ENCODE results near the gene SULT1E1. TPM values are rescaled to one million over a fixed set of nuclear protein-coding genes. Genes with fewer than 3 reads are reported as not detected.

SULT1E1 gene
- total RNA-seq, 1 donor from 2014 or later, result 15.3 TPM

DNA sequence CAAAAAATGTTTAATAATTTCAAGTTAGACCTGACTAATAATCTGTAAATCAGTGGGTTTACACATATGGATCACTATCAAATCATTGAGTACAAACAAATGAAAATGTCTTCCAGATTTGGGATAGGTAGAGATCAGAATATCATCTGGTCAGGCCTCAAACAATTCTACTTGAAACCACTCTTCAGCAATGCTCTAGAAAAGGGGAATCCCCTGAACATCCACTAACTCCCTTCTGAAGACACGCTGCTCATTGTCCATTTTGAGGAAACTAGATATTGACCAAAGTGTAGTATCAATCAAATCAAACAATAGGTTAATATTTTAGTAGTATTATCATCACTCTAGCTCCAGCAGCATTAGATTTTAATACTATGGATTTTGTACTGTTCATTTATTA, 46.3 kb downstream of the SULT1E1 start:
- no peak overlapping the region for H3K27ac Mint-ChIP-seq

DNA sequence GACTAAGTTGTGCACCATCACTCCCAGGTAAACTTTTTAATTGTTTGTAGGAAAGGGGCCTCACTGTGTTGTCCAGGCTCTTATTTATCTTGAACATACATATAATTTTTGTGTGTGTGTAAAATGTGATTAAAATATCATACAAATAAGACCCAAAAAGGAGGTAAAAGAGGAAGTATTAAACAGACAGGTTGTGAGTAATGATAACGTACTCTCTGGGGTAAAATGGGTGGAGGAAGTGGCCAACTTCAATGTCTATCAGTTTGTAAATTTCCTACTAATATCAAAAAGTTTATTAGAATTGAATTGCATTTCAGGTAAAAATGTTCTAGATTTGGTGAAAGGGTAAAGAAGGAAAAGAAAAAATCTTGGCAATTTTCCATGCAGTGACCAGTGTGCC, 48.8 kb downstream of the SULT1E1 start:
- peaks cover 4% of the 10 kb centered on the region for H3K4me1 Mint-ChIP-seq (ENCODE audit: low read depth)
- TF ChIP-seq, protein P1, sequence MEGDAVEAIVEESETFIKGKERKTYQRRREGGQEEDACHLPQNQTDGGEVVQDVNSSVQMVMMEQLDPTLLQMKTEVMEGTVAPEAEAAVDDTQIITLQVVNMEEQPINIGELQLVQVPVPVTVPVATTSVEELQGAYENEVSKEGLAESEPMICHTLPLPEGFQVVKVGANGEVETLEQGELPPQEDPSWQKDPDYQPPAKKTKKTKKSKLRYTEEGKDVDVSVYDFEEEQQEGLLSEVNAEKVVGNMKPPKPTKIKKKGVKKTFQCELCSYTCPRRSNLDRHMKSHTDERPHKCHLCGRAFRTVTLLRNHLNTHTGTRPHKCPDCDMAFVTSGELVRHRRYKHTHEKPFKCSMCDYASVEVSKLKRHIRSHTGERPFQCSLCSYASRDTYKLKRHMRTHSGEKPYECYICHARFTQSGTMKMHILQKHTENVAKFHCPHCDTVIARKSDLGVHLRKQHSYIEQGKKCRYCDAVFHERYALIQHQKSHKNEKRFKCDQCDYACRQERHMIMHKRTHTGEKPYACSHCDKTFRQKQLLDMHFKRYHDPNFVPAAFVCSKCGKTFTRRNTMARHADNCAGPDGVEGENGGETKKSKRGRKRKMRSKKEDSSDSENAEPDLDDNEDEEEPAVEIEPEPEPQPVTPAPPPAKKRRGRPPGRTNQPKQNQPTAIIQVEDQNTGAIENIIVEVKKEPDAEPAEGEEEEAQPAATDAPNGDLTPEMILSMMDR (IDR thresholded peaks at IDR 0.05; ENCODE audit: unreplicated experiment), result no peak
- peaks cover 9% of the 10 kb centered on the region for H3K9me3 Mint-ChIP-seq (ENCODE audit: low read depth)
- H3K27me3 Mint-ChIP-seq, result no peaks in the 10 kb centered on the region
- no peak overlapping the region for H3K27ac Mint-ChIP-seq
- no peak overlapping the region for H3K4me3 Mint-ChIP-seq (ENCODE audit: low read depth)
- no peak for DNase-seq (ENCODE audit: low spot score, unreplicated experiment)
- H3K36me3 Mint-ChIP-seq (ENCODE audit: insufficient read depth), result peaks cover 5% of the 10 kb centered on the region

More for the DNA sequence above, 46.3 kb downstream of the SULT1E1 start:
- peaks cover 6% of the 10 kb centered on the region for H3K4me1 Mint-ChIP-seq (ENCODE audit: low read depth)
- no peak overlapping the region for H3K4me3 Mint-ChIP-seq (ENCODE audit: low read depth)
- no peaks in the 10 kb centered on the region for H3K36me3 Mint-ChIP-seq (ENCODE audit: insufficient read depth)
- DNase-seq (ENCODE audit: low spot score, unreplicated experiment), result no peak
- TF ChIP-seq, protein P1 (IDR thresholded peaks at IDR 0.05; ENCODE audit: unreplicated experiment), result no peak
- H3K27me3 Mint-ChIP-seq, result no peaks in the 10 kb centered on the region
- H3K9me3 Mint-ChIP-seq (ENCODE audit: low read depth), result peaks cover under 1% of the 10 kb centered on the region

DNA sequence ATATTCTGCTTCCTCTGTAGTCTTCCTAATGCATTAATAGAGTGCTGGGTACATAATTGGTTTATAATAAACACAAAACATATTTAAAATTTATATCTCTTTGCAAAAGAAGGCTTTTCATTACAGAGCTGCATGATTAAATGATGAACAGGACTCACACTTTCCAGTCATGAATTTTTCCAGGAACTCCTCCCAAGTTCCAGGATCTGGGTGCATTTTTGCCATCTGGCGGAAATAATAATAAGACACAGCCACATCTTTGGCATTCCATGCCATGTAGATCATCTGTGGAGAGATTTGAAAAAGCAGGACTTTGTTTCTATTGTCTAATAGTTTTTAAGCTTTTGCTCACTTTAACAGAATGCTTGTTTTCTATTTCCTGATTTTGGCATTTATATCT, 59.3 kb downstream of the SULT1E1 start:
- no peak overlapping the region for H3K27ac Mint-ChIP-seq
- TF ChIP-seq, protein P1 (IDR thresholded peaks at IDR 0.05; ENCODE audit: unreplicated experiment), result no peak
- no peaks in the 10 kb centered on the region for H3K9me3 Mint-ChIP-seq (ENCODE audit: low read depth)
- DNase-seq (ENCODE audit: low spot score, unreplicated experiment), result no peak
- H3K4me1 Mint-ChIP-seq (ENCODE audit: low read depth), result peaks cover 5% of the 10 kb centered on the region
- H3K36me3 Mint-ChIP-seq (ENCODE audit: insufficient read depth), result no peaks in the 10 kb centered on the region
- no peak overlapping the region for H3K4me3 Mint-ChIP-seq (ENCODE audit: low read depth)
- H3K27me3 Mint-ChIP-seq, result no peaks in the 10 kb centered on the region

DNA sequence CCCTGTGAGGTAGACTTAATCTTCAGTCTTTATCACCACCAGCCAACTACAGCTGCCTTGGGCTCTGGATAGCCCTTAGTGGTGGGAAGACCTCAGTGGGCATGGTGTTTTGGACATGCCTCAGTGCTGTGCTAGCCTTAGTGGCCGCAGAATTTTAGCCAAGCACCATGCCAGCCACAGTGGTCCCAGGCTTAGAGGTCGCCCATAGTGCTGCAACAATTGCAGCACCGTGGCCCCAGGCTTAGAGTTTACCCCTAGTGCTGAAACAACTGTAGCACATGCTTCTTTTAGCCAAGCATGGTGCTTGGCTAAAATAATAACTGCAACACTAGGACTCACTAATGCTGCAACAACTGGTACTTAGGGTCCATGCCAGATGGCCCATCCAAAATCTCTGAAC, 60.6 kb downstream of the SULT1E1 start:
- H3K27me3 Mint-ChIP-seq, result no peaks in the 10 kb centered on the region
- H3K27ac Mint-ChIP-seq, result no peak overlapping the region
- H3K9me3 Mint-ChIP-seq (ENCODE audit: low read depth), result peaks cover 3% of the 10 kb centered on the region
- peaks cover 5% of the 10 kb centered on the region for H3K4me1 Mint-ChIP-seq (ENCODE audit: low read depth)
- no peaks in the 10 kb centered on the region for H3K36me3 Mint-ChIP-seq (ENCODE audit: insufficient read depth)
- no peak overlapping the region for H3K4me3 Mint-ChIP-seq (ENCODE audit: low read depth)
- DNase-seq (ENCODE audit: low spot score, unreplicated experiment), result no peak
- TF ChIP-seq, protein P1 (IDR thresholded peaks at IDR 0.05; ENCODE audit: unreplicated experiment), result no peak

DNA sequence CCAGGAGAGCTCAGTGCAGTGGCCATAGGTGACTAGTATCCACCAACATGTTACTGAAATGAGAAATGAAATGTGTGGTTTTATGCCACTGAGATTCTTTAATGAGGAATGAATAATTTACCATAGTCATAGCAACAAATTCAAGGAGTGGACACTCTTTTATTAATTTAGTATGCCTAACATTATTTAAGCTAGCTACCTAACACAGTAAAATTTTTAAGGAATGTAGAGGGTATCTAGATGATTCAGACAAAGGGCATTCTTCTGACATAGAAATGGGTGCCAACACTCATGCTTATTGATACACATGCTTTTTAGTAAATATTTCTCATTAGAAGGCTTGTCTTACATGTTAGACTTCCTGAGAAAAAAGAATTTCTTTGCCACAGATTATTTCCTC, 66.2 kb downstream of the SULT1E1 start:
- Mint-ChIP-seq H3K27ac (no peak overlapping the region), H3K36me3 (ENCODE audit: insufficient read depth) (no peaks in the 10 kb centered on the region), H3K27me3 (no peaks in the 10 kb centered on the region), H3K4me1 (ENCODE audit: low read depth) (no peaks in the 10 kb centered on the region), H3K9me3 (ENCODE audit: low read depth) (peaks cover 3% of the 10 kb centered on the region), H3K4me3 (ENCODE audit: low read depth) (no peak overlapping the region)
- no peak for DNase-seq (ENCODE audit: low spot score, unreplicated experiment)
- TF ChIP-seq, protein P1 (IDR thresholded peaks at IDR 0.05; ENCODE audit: unreplicated experiment), result no peak

Other genes starting within 250 kb of the SULT1E1 start
- not detected in 2 replicates for gene UGT2A2, start 220.5 kb downstream of the SULT1E1 start, total RNA-seq
- gene UGT2A1, start 206.9 kb downstream of the SULT1E1 start, total RNA-seq, result not detected in 2 replicates
- 0.46 and 0.82 TPM in 2 replicates for gene SULT1B1, start 99.5 kb downstream of the SULT1E1 start, total RNA-seq
- gene CSN1S1, start 70.9 kb upstream of the SULT1E1 start, total RNA-seq, result not detected in 2 replicates
- gene CSN2, start 105.6 kb upstream of the SULT1E1 start, total RNA-seq, result not detected in 2 replicates
- not detected in 2 replicates for gene STATH, start 135.8 kb upstream of the SULT1E1 start, total RNA-seq
- gene HTN3, start 168.3 kb upstream of the SULT1E1 start, total RNA-seq, result not detected in 2 replicates
- not detected in 2 replicates for gene HTN1, start 190.3 kb upstream of the SULT1E1 start, total RNA-seq

Measured in progenitor cell of endocrine pancreas (in vitro differentiated cells).